Ishikawa (cell line): ENCODE data around the gene CERS3.

Experiments
- EP300 ChIP-seq: IDR thresholded peaks from 2 replicates; pipeline ENCODE4 v1.6.1; 2012; ENCODE audit warnings: borderline replicate concordance
- TF ChIP-seq, protein P1 (sequence below): IDR thresholded peaks from 2 replicates; pipeline ENCODE4 v1.6.1; 2012

- TF ChIP-seq, protein P1, sequence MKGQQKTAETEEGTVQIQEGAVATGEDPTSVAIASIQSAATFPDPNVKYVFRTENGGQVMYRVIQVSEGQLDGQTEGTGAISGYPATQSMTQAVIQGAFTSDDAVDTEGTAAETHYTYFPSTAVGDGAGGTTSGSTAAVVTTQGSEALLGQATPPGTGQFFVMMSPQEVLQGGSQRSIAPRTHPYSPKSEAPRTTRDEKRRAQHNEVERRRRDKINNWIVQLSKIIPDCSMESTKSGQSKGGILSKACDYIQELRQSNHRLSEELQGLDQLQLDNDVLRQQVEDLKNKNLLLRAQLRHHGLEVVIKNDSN: no peak
- no peak for TF ChIP-seq EP300
Measured at GRCh38 chr15:100565591-100565990, 36.8 kb upstream of the CERS3 start.
